ENCODE results near the gene AHRR. TPM values are rescaled to one million over a fixed set of nuclear protein-coding genes. Genes with fewer than 3 reads are reported as not detected.

The AHRR gene
- total and polyA plus RNA-seq, 7 experiments from 2014 or later, result 0.56 to 23.5 (median 1.2) TPM; not detected in 1

GRCh38 chr5:360257-361027 lies 38.9 kb downstream of the AHRR start:
- Mint-ChIP-seq H3K27ac (no peak overlapping the region), H3K9me3 (peaks cover 0 to 16% (median 9%) of the 10 kb centered on the region in 11 donors), H3K36me3 (peaks cover 0 to 43% (median 0%) of the 10 kb centered on the region in 5 donors), H3K4me3 (no peak overlapping the region), H3K4me1 (peaks cover 0 to 5% (median 0%) of the 10 kb centered on the region in 7 donors), H3K27me3 (peaks cover 0 to 13% (median 5%) of the 10 kb centered on the region in 5 donors)
- Histone ChIP-seq H3K27ac (ENCODE audit: low read depth, low read length) (no peak overlapping the region), H3K27me3 (ENCODE audit: control insufficient read depth in 2 of 2, insufficient read depth in 2 of 2, low read length in 2 of 2) (peaks cover 0 to 2% of the 10 kb centered on the region in 2 donors), H3K36me3 (ENCODE audit: control insufficient read depth in 2 of 3, insufficient read depth in 3 of 3, low read length in 3 of 3) (no peaks in the 10 kb centered on the region), H3K9me3 (ENCODE audit: control insufficient read depth in 2 of 3, low read length in 3 of 3) (no peaks in the 10 kb centered on the region), H3K4me1 (ENCODE audit: control insufficient read depth in 2 of 2, insufficient read depth in 2 of 2, low read length in 2 of 2) (no peaks in the 10 kb centered on the region), H3K4me3 (ENCODE audit: low read length) (no peak overlapping the region)
- CTCF ChIA-PET, result no interaction called here
- POLR2A ChIA-PET, result no interaction called here
- DNase-seq (no peak), ATAC-seq (peak; percentile 27)
- intact Hi-C loops (cut with micrococcal nuclease), result no loop called here

GRCh38 chr5:362189-362588 lies 40.7 kb downstream of the AHRR start:
- Mint-ChIP-seq H3K4me1 (peaks cover 0 to 9% (median 0%) of the 10 kb centered on the region in 7 donors), H3K9me3 (peaks cover 0 to 28% (median 14%) of the 10 kb centered on the region in 11 donors), H3K36me3 (peaks cover 0 to 41% (median 0%) of the 10 kb centered on the region in 5 donors), H3K27ac (no peak overlapping the region), H3K4me3 (no peak overlapping the region), H3K27me3 (peaks cover 0 to 23% (median 7%) of the 10 kb centered on the region in 5 donors)
- Histone ChIP-seq H3K4me3 (ENCODE audit: low read length) (no peak overlapping the region), H3K9me3 (ENCODE audit: control insufficient read depth in 2 of 3, low read length in 3 of 3) (no peaks in the 10 kb centered on the region), H3K36me3 (ENCODE audit: control insufficient read depth in 2 of 3, insufficient read depth in 3 of 3, low read length in 3 of 3) (no peaks in the 10 kb centered on the region), H3K27me3 (ENCODE audit: control insufficient read depth in 2 of 2, insufficient read depth in 2 of 2, low read length in 2 of 2) (peaks cover 0 to 2% of the 10 kb centered on the region in 2 donors), H3K27ac (ENCODE audit: low read depth, low read length) (no peak overlapping the region), H3K4me1 (ENCODE audit: control insufficient read depth in 2 of 2, insufficient read depth in 2 of 2, low read length in 2 of 2) (no peaks in the 10 kb centered on the region)
- ChIA-PET CTCF (no interaction called here), POLR2A (no interaction called here)
- intact Hi-C loops (cut with micrococcal nuclease), result no loop called here
- no peak for ATAC-seq
- DNase-seq, result no peak

- no peaks in the 10 kb centered on the region for H3K36me3 ChIP-seq (ENCODE audit: control insufficient read depth in 2 of 3, insufficient read depth in 3 of 3, low read length in 3 of 3)
- peaks cover 0 to 24% (median 7%) of the 10 kb centered on the region in 5 donors for H3K27me3 Mint-ChIP-seq
- H3K4me3 Mint-ChIP-seq, result no peak overlapping the region
- H3K4me3 ChIP-seq (ENCODE audit: low read length), result no peak overlapping the region
- no peak for DNase-seq
- no peak overlapping the region for H3K27ac Mint-ChIP-seq
- no peak overlapping the region for H3K27ac ChIP-seq (ENCODE audit: low read depth, low read length)
- no peaks in the 10 kb centered on the region for H3K9me3 ChIP-seq (ENCODE audit: control insufficient read depth in 2 of 3, low read length in 3 of 3)
- intact Hi-C loops (cut with micrococcal nuclease), result no loop called here
- peaks cover 0 to 2% of the 10 kb centered on the region in 2 donors for H3K27me3 ChIP-seq (ENCODE audit: control insufficient read depth in 2 of 2, insufficient read depth in 2 of 2, low read length in 2 of 2)
- H3K4me1 Mint-ChIP-seq, result peaks cover 0 to 14% (median under 1%) of the 10 kb centered on the region in 7 donors
- no peaks in the 10 kb centered on the region for H3K4me1 ChIP-seq (ENCODE audit: control insufficient read depth in 2 of 2, insufficient read depth in 2 of 2, low read length in 2 of 2)
- no peak for ATAC-seq
- ChIA-PET CTCF (no interaction called here), POLR2A (no interaction called here)
- peaks cover 0 to 41% (median 0%) of the 10 kb centered on the region in 5 donors for H3K36me3 Mint-ChIP-seq
- peaks cover 0 to 28% (median 14%) of the 10 kb centered on the region in 11 donors for H3K9me3 Mint-ChIP-seq
These were observed 41.7 kb downstream of the AHRR start for GRCh38 chr5:362978-363765.

- no peak overlapping the region for H3K27ac ChIP-seq (ENCODE audit: low read depth, low read length)
- H3K36me3 ChIP-seq (ENCODE audit: control insufficient read depth in 2 of 3, insufficient read depth in 3 of 3, low read length in 3 of 3), result no peaks in the 10 kb centered on the region
- DNase-seq, result no peak
- Mint-ChIP-seq H3K4me3 (no peak overlapping the region), H3K36me3 (peaks cover 0 to 44% (median 0%) of the 10 kb centered on the region in 5 donors), H3K27me3 (peaks cover 0 to 30% (median 11%) of the 10 kb centered on the region in 5 donors), H3K27ac (no peak overlapping the region), H3K4me1 (peaks cover 8 to 27% (median 13%) of the 10 kb centered on the region in 7 donors), H3K9me3 (peaks cover 0 to 28% (median 14%) of the 10 kb centered on the region in 11 donors)
- peaks cover 0 to 13% of the 10 kb centered on the region in 2 donors for H3K4me1 ChIP-seq (ENCODE audit: control insufficient read depth in 2 of 2, insufficient read depth in 2 of 2, low read length in 2 of 2)
- ChIA-PET POLR2A (no interaction called here), CTCF (no interaction called here)
- no peak for ATAC-seq
- peaks cover 0 to 2% of the 10 kb centered on the region in 2 donors for H3K27me3 ChIP-seq (ENCODE audit: control insufficient read depth in 2 of 2, insufficient read depth in 2 of 2, low read length in 2 of 2)
- H3K4me3 ChIP-seq (ENCODE audit: low read length), result no peak overlapping the region
- intact Hi-C loops (cut with micrococcal nuclease), result no loop called here
- H3K9me3 ChIP-seq (ENCODE audit: control insufficient read depth in 2 of 3, low read length in 3 of 3), result no peaks in the 10 kb centered on the region
These were observed 43.0 kb downstream of the AHRR start for GRCh38 chr5:364497-364896.

- POLR2A ChIA-PET, result no interaction called here
- H3K36me3 Mint-ChIP-seq, result peaks cover 0 to 36% (median 0%) of the 10 kb centered on the region in 5 donors
These were observed 45.2 kb downstream of the AHRR start for GRCh38 chr5:366541-367357.

More at GRCh38 chr5:366541-367357, 45.2 kb downstream of the AHRR start:
- Mint-ChIP-seq H3K4me3 (no peak overlapping the region), H3K9me3 (peaks cover 0 to 28% (median 14%) of the 10 kb centered on the region in 11 donors), H3K27ac (no peak overlapping the region), H3K4me1 (peaks cover 11 to 42% (median 16%) of the 10 kb centered on the region in 7 donors), H3K27me3 (peaks cover 0 to 32% (median 13%) of the 10 kb centered on the region in 5 donors)
- no peaks in the 10 kb centered on the region for H3K9me3 ChIP-seq (ENCODE audit: control insufficient read depth in 2 of 3, low read length in 3 of 3)
- CTCF ChIA-PET, result no interaction called here
- H3K4me3 ChIP-seq (ENCODE audit: low read length), result no peak overlapping the region
- ATAC-seq (no peak), DNase-seq (peak in 1 of 9 donors; percentile 15)
- H3K36me3 ChIP-seq (ENCODE audit: control insufficient read depth in 2 of 3, insufficient read depth in 3 of 3, low read length in 3 of 3), result no peaks in the 10 kb centered on the region
- peaks cover 0 to 2% of the 10 kb centered on the region in 2 donors for H3K27me3 ChIP-seq (ENCODE audit: control insufficient read depth in 2 of 2, insufficient read depth in 2 of 2, low read length in 2 of 2)
- intact Hi-C loops (cut with micrococcal nuclease), result no loop called here
- no peak overlapping the region for H3K27ac ChIP-seq (ENCODE audit: low read depth, low read length)
- H3K4me1 ChIP-seq (ENCODE audit: control insufficient read depth in 2 of 2, insufficient read depth in 2 of 2, low read length in 2 of 2), result peaks cover 0 to 14% of the 10 kb centered on the region in 2 donors
